ENCODE measurements around the gene NUP85.

The NUP85 gene

GRCh38 chr17:75239778-75240393 lies 34.4 kb downstream of the NUP85 start:
- DNase-seq, result no peak
- Histone ChIP-seq H3K4me1 (ENCODE audit: control insufficient read depth, insufficient read depth, low read length, poor library complexity, severe bottlenecking) (peaks cover 33% of the 10 kb centered on the region), H3K36me3 (ENCODE audit: control insufficient read depth, insufficient read depth, low read length) (peaks cover 81% of the 10 kb centered on the region), H3K27ac (ENCODE audit: insufficient read depth, low read length, poor library complexity, severe bottlenecking) (peak overlapping the region; percentile 11), H3K27me3 (replicated peaks; ENCODE audit: control insufficient read depth, insufficient read depth, low read length, poor library complexity, severe bottlenecking) (no peaks in the 10 kb centered on the region), H3K9me3 (ENCODE audit: control insufficient read depth, low read length) (no peaks in the 10 kb centered on the region), H3K4me3 (ENCODE audit: insufficient read depth, low read depth, low read length, poor library complexity, severe bottlenecking) (no peak overlapping the region)

- DNase-seq, result no peak
- Histone ChIP-seq H3K9me3 (ENCODE audit: control insufficient read depth, low read length) (no peaks in the 10 kb centered on the region), H3K27me3 (replicated peaks; ENCODE audit: control insufficient read depth, insufficient read depth, low read length, poor library complexity, severe bottlenecking) (no peaks in the 10 kb centered on the region), H3K36me3 (ENCODE audit: control insufficient read depth, insufficient read depth, low read length) (peaks cover 81% of the 10 kb centered on the region), H3K4me1 (ENCODE audit: control insufficient read depth, insufficient read depth, low read length, poor library complexity, severe bottlenecking) (peaks cover 33% of the 10 kb centered on the region), H3K27ac (ENCODE audit: insufficient read depth, low read length, poor library complexity, severe bottlenecking) (no peak overlapping the region), H3K4me3 (ENCODE audit: insufficient read depth, low read depth, low read length, poor library complexity, severe bottlenecking) (no peak overlapping the region)
Observed at GRCh38 chr17:75240394-75241142, 35.1 kb downstream of the NUP85 start.

- peaks cover 33% of the 10 kb centered on the region for H3K4me1 ChIP-seq (ENCODE audit: control insufficient read depth, insufficient read depth, low read length, poor library complexity, severe bottlenecking)
- H3K27me3 ChIP-seq (replicated peaks; ENCODE audit: control insufficient read depth, insufficient read depth, low read length, poor library complexity, severe bottlenecking), result no peaks in the 10 kb centered on the region
- peaks cover 82% of the 10 kb centered on the region for H3K36me3 ChIP-seq (ENCODE audit: control insufficient read depth, insufficient read depth, low read length)
- H3K9me3 ChIP-seq (ENCODE audit: control insufficient read depth, low read length), result no peaks in the 10 kb centered on the region
- no peak for DNase-seq
- H3K4me3 ChIP-seq (ENCODE audit: insufficient read depth, low read depth, low read length, poor library complexity, severe bottlenecking), result no peak overlapping the region
- no peak overlapping the region for H3K27ac ChIP-seq (ENCODE audit: insufficient read depth, low read length, poor library complexity, severe bottlenecking)
Observed at GRCh38 chr17:75241143-75241430, 35.6 kb downstream of the NUP85 start.

GRCh38 chr17:75241502-75241901 lies 36.0 kb downstream of the NUP85 start:
- Histone ChIP-seq H3K36me3 (ENCODE audit: control insufficient read depth, insufficient read depth, low read length) (peaks cover 82% of the 10 kb centered on the region), H3K9me3 (ENCODE audit: control insufficient read depth, low read length) (no peaks in the 10 kb centered on the region), H3K27me3 (replicated peaks; ENCODE audit: control insufficient read depth, insufficient read depth, low read length, poor library complexity, severe bottlenecking) (no peaks in the 10 kb centered on the region), H3K4me1 (ENCODE audit: control insufficient read depth, insufficient read depth, low read length, poor library complexity, severe bottlenecking) (peaks cover 33% of the 10 kb centered on the region), H3K4me3 (ENCODE audit: insufficient read depth, low read depth, low read length, poor library complexity, severe bottlenecking) (no peak overlapping the region), H3K27ac (ENCODE audit: insufficient read depth, low read length, poor library complexity, severe bottlenecking) (peak overlapping the region; percentile 44)
- no peak for DNase-seq

- H3K36me3 ChIP-seq (ENCODE audit: control insufficient read depth, insufficient read depth, low read length), result peaks cover 78% of the 10 kb centered on the region
- H3K27ac ChIP-seq (ENCODE audit: insufficient read depth, low read length, poor library complexity, severe bottlenecking), result peak overlapping the region; percentile 67
Observed at GRCh38 chr17:75241996-75242460, 36.5 kb downstream of the NUP85 start.

GRCh38 chr17:75242461-75243042 lies 37.1 kb downstream of the NUP85 start:
- Histone ChIP-seq H3K4me1 (ENCODE audit: control insufficient read depth, insufficient read depth, low read length, poor library complexity, severe bottlenecking) (peaks cover 33% of the 10 kb centered on the region), H3K9me3 (ENCODE audit: control insufficient read depth, low read length) (no peaks in the 10 kb centered on the region), H3K27me3 (replicated peaks; ENCODE audit: control insufficient read depth, insufficient read depth, low read length, poor library complexity, severe bottlenecking) (no peaks in the 10 kb centered on the region), H3K4me3 (ENCODE audit: insufficient read depth, low read depth, low read length, poor library complexity, severe bottlenecking) (no peak overlapping the region), H3K36me3 (ENCODE audit: control insufficient read depth, insufficient read depth, low read length) (peaks cover 73% of the 10 kb centered on the region), H3K27ac (ENCODE audit: insufficient read depth, low read length, poor library complexity, severe bottlenecking) (peak overlapping the region; percentile 67)
- peak; percentile 34 to 62 (median 41) for DNase-seq

More at GRCh38 chr17:75241996-75242460, 36.5 kb downstream of the NUP85 start:
- no peak for DNase-seq
- H3K9me3 ChIP-seq (ENCODE audit: control insufficient read depth, low read length), result no peaks in the 10 kb centered on the region
- H3K27me3 ChIP-seq (replicated peaks; ENCODE audit: control insufficient read depth, insufficient read depth, low read length, poor library complexity, severe bottlenecking), result no peaks in the 10 kb centered on the region
- H3K4me1 ChIP-seq (ENCODE audit: control insufficient read depth, insufficient read depth, low read length, poor library complexity, severe bottlenecking), result peaks cover 33% of the 10 kb centered on the region
- no peak overlapping the region for H3K4me3 ChIP-seq (ENCODE audit: insufficient read depth, low read depth, low read length, poor library complexity, severe bottlenecking)

- Histone ChIP-seq H3K9me3 (ENCODE audit: control insufficient read depth, low read length) (no peaks in the 10 kb centered on the region), H3K36me3 (ENCODE audit: control insufficient read depth, insufficient read depth, low read length) (peaks cover 56% of the 10 kb centered on the region), H3K4me1 (ENCODE audit: control insufficient read depth, insufficient read depth, low read length, poor library complexity, severe bottlenecking) (peaks cover 33% of the 10 kb centered on the region), H3K27me3 (replicated peaks; ENCODE audit: control insufficient read depth, insufficient read depth, low read length, poor library complexity, severe bottlenecking) (no peaks in the 10 kb centered on the region), H3K27ac (ENCODE audit: insufficient read depth, low read length, poor library complexity, severe bottlenecking) (peak overlapping the region; percentile 67), H3K4me3 (ENCODE audit: insufficient read depth, low read depth, low read length, poor library complexity, severe bottlenecking) (no peak overlapping the region)
- DNase-seq, result no peak
Observed at GRCh38 chr17:75244133-75244866, 38.8 kb downstream of the NUP85 start.

- H3K9me3 ChIP-seq (ENCODE audit: control insufficient read depth, low read length), result no peaks in the 10 kb centered on the region
- no peak overlapping the region for H3K27ac ChIP-seq (ENCODE audit: insufficient read depth, low read length, poor library complexity, severe bottlenecking)
- no peaks in the 10 kb centered on the region for H3K27me3 ChIP-seq (replicated peaks; ENCODE audit: control insufficient read depth, insufficient read depth, low read length, poor library complexity, severe bottlenecking)
- no peak overlapping the region for H3K4me3 ChIP-seq (ENCODE audit: insufficient read depth, low read depth, low read length, poor library complexity, severe bottlenecking)
- peaks cover 33% of the 10 kb centered on the region for H3K4me1 ChIP-seq (ENCODE audit: control insufficient read depth, insufficient read depth, low read length, poor library complexity, severe bottlenecking)
- no peak for DNase-seq
- peaks cover 52% of the 10 kb centered on the region for H3K36me3 ChIP-seq (ENCODE audit: control insufficient read depth, insufficient read depth, low read length)
Observed at GRCh38 chr17:75245011-75245410, 39.5 kb downstream of the NUP85 start.

GRCh38 chr17:75246404-75246803 lies 40.9 kb downstream of the NUP85 start:
- Histone ChIP-seq H3K4me1 (ENCODE audit: control insufficient read depth, insufficient read depth, low read length, poor library complexity, severe bottlenecking) (peaks cover 26% of the 10 kb centered on the region), H3K4me3 (ENCODE audit: insufficient read depth, low read depth, low read length, poor library complexity, severe bottlenecking) (no peak overlapping the region), H3K36me3 (ENCODE audit: control insufficient read depth, insufficient read depth, low read length) (peaks cover 38% of the 10 kb centered on the region), H3K27ac (ENCODE audit: insufficient read depth, low read length, poor library complexity, severe bottlenecking) (no peak overlapping the region), H3K27me3 (replicated peaks; ENCODE audit: control insufficient read depth, insufficient read depth, low read length, poor library complexity, severe bottlenecking) (no peaks in the 10 kb centered on the region), H3K9me3 (ENCODE audit: control insufficient read depth, low read length) (no peaks in the 10 kb centered on the region)
- no peak for DNase-seq
